ENCODE data around the gene DNAJC22. TPM values are rescaled to one million over a fixed set of nuclear protein-coding genes. Genes with fewer than 3 reads are reported as not detected.
A peak's percentile ranks its signal among the peaks of the same experiment; 100 is the strongest.

Gene DNAJC22
- total and polyA plus RNA-seq, 10 donors: 0.10 to 1.9 (median 0.70) TPM

DNA sequence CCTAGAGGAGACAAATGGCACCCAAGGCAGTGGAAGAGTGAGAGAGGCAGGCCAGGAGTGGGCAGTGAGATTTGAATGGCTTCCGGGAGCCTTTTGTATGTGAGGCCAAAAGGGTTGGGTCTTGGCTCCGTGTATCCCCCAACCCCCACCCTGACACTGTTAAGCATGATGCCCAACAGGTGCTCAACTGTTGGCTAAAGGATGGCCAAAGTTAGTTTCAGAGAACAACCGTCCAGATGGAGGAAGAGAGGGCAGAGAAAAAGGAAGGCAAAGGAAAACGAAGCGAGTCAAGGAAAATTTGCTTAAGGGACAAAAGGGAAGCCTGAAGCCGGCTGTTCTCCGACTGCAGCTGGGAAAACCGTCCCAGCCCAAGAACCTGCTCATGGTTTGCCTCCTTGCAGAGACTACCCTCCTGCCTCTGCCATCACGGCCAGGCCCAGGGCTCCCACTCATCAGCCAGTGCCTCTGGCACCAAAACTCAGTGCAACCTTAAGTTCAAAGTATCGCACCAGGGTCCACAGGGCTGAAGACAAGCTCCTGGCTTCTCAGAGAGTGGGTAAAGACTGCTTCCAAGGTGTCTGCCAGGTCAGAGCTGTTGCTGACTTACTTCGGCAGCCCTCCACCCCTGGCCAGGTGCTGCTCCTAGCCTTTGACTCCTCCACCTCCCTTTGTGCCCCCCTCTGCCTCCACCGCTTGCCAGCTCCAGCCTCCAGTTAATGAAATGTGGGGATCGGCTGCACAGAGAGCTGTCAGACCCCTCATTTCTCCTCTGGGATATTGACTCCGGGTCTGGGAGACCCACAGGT lies 5.5 kb upstream of the DNAJC22 start:
- WGBS, 5 donors: 34 to 54% (median 47%) methylated on average over 14 of the region's 14 CpGs
- no peak overlapping the region for H3K4me3 ChIP-seq
- peaks cover 16 to 98% (median 53%) of the 10 kb centered on the region in 7 donors for H3K27me3 ChIP-seq (replicated peaks in 1 of 7)
- no peaks in the 10 kb centered on the region for H3K9me3 ChIP-seq
- TF ChIP-seq POLR2A (IDR thresholded peaks at IDR 0.05) (no peak), POLR2AphosphoS5 (IDR thresholded peaks at IDR 0.05) (no peak)
- TF ChIP-seq, protein P1, sequence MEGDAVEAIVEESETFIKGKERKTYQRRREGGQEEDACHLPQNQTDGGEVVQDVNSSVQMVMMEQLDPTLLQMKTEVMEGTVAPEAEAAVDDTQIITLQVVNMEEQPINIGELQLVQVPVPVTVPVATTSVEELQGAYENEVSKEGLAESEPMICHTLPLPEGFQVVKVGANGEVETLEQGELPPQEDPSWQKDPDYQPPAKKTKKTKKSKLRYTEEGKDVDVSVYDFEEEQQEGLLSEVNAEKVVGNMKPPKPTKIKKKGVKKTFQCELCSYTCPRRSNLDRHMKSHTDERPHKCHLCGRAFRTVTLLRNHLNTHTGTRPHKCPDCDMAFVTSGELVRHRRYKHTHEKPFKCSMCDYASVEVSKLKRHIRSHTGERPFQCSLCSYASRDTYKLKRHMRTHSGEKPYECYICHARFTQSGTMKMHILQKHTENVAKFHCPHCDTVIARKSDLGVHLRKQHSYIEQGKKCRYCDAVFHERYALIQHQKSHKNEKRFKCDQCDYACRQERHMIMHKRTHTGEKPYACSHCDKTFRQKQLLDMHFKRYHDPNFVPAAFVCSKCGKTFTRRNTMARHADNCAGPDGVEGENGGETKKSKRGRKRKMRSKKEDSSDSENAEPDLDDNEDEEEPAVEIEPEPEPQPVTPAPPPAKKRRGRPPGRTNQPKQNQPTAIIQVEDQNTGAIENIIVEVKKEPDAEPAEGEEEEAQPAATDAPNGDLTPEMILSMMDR (IDR thresholded peaks at IDR 0.05 in 8 of 11, conservative IDR thresholded peaks at IDR 0.05 in 3 of 11): no peak
- peaks cover 33 to 67% (median 57%) of the 10 kb centered on the region in 6 donors for H3K4me1 ChIP-seq
- DNase-seq: no peak
- H3K27ac ChIP-seq: no peak overlapping the region
- H3K36me3 ChIP-seq: no peaks in the 10 kb centered on the region
- intact Hi-C loops (cut with DNase I; ENCODE audit: low total_unique reads): loop anchor here (5.0 kb wide), 1 partner anchor 54 kb away; no protein-coding TSS in a partner anchor

DNA sequence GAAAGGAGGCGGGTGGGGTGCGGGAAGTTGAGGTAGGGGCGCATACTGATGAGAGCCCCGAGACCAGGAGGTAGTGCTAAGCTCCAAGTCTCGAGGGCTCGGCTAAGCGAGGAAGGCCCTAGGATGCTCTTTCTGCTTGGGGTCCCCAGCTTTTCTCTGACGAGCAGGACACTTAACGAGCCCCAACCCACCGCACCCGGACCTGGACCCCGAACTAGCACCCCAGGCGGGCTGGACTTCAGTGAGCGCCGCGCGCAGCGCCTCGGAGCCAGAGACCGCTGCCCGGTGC lies 5.0 kb upstream of the DNAJC22 start:
- peaks cover 13 to 98% (median 53%) of the 10 kb centered on the region in 7 donors for H3K27me3 ChIP-seq (replicated peaks in 1 of 7)
- WGBS, 5 donors: 21 to 27% (median 21%) methylated on average over 21 of the region's 21 CpGs
- no peak overlapping the region for H3K27ac ChIP-seq
- TF ChIP-seq POLR2AphosphoS5 (IDR thresholded peaks at IDR 0.05) (no peak), POLR2A (IDR thresholded peaks at IDR 0.05) (no peak)
- TF ChIP-seq, protein P1 (IDR thresholded peaks at IDR 0.05 in 8 of 11, conservative IDR thresholded peaks at IDR 0.05 in 3 of 11): no peak
- peaks cover 36 to 67% (median 57%) of the 10 kb centered on the region in 6 donors for H3K4me1 ChIP-seq
- intact Hi-C loops (cut with DNase I; ENCODE audit: low total_unique reads): loop anchor here (5.0 kb wide), 1 partner anchor 54 kb away; no protein-coding TSS in a partner anchor
- H3K4me3 ChIP-seq: peak overlapping the region in 6 of 8 donors; percentile 43 to 69 (median 50)
- H3K36me3 ChIP-seq: no peaks in the 10 kb centered on the region
- DNase-seq: no peak
- no peaks in the 10 kb centered on the region for H3K9me3 ChIP-seq

DNA sequence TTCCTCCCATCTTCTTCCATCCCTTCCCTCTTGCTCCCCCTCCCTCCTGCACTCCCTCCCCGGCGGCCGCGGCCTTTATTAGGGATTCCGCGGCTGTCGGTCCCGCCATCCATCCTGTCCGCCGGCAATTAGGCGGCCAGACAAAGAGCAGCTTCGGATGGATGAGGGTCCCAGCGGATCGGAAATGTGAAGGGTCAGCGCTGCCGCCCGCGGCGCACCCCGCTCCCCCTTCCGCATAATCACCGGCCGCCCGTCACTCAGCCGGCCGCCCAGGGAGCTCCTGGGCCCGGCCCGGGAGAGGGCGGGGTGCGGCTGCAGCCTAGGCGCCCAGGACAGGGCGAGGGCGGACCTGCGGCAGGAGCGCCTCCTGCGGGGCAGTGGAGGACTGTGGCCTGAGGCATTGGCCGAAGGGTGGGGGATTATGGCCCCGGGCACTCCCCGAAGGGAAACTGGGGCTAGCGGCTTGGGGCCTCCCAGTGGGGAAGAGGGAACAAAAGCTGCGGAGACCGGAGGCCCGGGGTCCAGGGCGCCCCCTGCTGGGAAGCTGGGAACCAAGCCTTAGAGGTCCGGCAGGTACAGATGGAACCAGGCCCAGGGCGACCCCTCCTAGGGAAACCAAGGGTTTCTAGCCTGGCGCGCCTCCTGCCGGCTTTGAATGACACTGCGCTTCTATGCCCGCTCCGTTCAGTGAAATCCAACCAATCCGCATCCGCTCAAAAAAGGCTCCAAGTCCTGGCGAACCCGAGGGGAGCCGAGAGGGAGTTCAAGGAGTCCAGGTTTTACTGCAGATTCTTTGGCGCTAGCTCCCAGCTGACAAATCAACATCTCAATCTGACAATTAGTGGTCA lies 4.4 kb upstream of the DNAJC22 start:
- WGBS, 5 donors: 0 to 2% (median 1%) methylated on average over 32 to 58 of the region's 58 CpGs
- Histone ChIP-seq H3K4me1 (peaks cover 38 to 67% (median 57%) of the 10 kb centered on the region in 6 donors), H3K27ac (no peak overlapping the region), H3K36me3 (no peaks in the 10 kb centered on the region), H3K4me3 (peak overlapping the region; percentile 41 to 69 (median 48)), H3K9me3 (no peaks in the 10 kb centered on the region), H3K27me3 (replicated peaks in 1 of 7) (peaks cover 17 to 98% (median 53%) of the 10 kb centered on the region in 7 donors)
- intact Hi-C loops (cut with DNase I; ENCODE audit: low total_unique reads): loop anchor here (5.0 kb wide), 1 partner anchor 55 kb away; no protein-coding TSS in a partner anchor
- peak; percentile 92 for DNase-seq
- no peak for TF ChIP-seq POLR2A (IDR thresholded peaks at IDR 0.05)
- TF ChIP-seq, protein P1 (IDR thresholded peaks at IDR 0.05 in 8 of 11, conservative IDR thresholded peaks at IDR 0.05 in 3 of 11): peak; percentile 62 to 91 (median 80)
- TF ChIP-seq POLR2AphosphoS5 (IDR thresholded peaks at IDR 0.05): no peak

Data from spleen (tissue), 11 donors.